HG03196 (cell line): ENCODE data around the gene OPA1.

Experiments
- ATAC-seq: cut with Tn5 transposase; IDR thresholded peaks from one replicate; pipeline ENCODE4 v1.9.1; 2021; ENCODE audit not compliant: unreplicated experiment

Gene OPA1

GRCh38 chr3:193704431-193704830 lies 111.4 kb downstream of the OPA1 start:
- no peak for ATAC-seq

DNA sequence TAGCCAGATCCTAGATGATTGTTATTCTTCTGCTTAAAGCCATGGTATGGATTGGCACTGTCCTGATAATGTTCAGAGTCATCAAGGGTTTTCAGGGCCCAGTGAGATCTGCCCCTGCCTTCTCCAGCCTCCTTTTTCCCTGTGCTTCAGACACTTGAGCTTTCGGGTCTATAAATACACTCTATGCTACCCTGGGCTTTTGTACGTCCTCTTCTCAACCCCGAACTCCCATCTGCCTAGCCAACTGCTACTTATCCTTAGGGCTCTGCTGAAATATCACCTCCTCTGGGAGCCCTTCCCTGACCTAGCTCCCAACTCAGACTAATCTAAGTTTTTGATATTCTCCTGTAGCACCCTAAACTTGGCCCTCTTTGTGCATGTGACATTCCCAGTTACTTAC lies 115.3 kb downstream of the OPA1 start:
- no peak for ATAC-seq

DNA sequence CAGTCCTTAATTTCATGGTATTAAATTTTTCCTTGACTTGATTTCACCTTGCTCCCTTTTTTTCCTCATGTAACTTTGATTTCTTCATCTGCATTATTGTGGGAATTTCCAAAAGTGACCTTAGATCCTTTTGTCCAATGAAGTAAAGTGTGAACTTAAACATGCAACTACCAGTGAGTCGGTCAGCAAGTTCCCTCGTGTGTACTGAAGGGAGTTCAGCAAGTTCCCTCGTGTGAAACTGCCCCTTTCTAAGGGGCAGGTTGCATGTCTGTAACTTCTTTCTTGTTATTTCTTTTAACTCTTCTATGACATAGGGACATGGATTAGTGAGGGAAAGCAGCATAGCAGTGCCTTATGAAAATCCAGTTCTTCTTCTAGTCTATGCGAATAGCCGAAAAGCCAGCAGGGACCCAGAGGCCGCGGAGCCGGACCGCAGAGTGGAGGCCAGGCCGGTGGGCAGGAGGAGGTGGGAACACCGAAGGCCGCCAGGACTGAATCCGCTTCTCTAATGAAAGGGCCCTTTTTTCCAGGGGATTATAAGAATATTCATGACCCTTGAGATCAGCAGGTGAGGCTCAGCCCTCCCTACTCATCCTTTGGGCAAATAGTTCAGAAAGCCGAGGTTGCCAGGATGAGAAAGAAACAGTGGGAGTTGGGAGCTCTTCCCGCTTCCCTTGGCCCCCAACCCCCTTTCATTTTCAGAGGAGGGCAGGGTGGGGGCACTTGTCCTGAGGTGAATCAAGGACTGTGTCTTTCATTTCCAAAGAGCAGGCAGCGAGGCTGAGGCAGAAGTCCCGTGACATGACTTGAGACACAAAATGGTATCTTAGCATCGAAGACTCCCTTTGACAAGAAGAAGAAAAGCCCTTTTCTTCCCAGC lies 117.5 kb downstream of the OPA1 start:
- no peak for ATAC-seq

DNA sequence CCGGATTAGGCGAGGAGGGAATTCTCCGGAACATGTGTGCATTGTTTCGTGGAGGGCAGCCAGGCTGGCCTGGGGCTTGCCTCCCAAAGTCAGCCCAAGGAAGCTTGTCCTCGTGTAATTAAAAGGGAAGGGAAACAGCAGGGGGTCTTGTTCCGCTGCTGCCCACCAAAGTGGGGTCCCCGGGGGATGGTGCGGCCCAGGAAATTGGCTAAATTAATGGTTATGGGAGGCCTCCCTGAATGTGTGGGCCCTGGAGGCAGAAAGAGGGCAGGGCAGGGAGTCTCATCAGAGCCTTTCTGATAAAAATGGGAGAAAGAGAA lies 118.1 kb downstream of the OPA1 start:
- ATAC-seq, result no peak

GRCh38 chr3:193711523-193711963 lies 118.5 kb downstream of the OPA1 start:
- ATAC-seq, result no peak

DNA sequence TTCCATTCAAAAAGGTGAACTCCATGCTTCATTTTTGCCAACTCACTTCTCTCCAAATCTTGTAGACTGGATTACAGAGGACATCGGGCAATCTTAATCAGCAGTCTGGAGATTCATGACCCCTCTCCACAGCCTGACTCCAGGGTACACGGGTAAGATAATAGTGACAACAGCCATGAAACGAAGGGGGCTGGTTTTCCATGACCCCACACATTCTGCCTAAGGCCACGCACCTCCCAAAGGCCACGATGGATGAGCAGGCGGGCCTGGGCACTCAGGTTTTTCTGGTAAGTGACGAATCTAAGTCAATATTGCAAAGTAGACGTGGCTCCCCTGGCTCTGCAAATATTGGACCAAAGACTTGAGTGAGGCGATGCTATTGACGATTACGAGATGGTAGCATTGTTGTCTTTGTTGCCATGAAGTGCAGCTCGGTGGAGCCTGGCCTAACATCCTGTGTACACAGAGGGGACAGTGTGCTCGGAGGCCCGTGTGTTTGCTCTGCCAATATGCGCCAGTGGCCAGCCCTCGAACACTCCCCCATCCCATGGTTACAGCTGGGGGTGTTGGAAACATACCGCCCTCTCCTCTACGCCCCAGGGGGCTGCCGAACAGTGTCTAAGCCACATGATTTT lies 119.1 kb downstream of the OPA1 start:
- ATAC-seq, result no peak

DNA sequence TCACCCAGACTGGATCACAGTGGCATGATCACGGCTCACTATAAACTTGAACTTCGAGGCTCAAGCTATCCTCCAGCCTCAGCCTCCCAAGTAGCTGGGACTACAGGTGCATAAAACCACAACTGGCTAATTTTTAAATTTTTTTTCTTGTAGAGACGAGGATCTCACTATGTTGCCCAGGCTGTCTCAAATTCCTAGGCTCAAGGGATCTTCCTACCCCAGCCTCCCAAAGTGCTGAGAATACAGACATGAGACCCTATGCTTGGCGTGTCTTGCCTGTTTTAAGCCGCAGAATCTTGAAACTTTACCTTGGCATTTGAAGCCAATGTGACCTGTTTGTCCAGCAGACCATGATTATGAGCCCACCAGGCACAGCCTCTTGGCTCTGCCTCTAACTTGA lies 119.9 kb downstream of the OPA1 start:
- ATAC-seq, result no peak

DNA sequence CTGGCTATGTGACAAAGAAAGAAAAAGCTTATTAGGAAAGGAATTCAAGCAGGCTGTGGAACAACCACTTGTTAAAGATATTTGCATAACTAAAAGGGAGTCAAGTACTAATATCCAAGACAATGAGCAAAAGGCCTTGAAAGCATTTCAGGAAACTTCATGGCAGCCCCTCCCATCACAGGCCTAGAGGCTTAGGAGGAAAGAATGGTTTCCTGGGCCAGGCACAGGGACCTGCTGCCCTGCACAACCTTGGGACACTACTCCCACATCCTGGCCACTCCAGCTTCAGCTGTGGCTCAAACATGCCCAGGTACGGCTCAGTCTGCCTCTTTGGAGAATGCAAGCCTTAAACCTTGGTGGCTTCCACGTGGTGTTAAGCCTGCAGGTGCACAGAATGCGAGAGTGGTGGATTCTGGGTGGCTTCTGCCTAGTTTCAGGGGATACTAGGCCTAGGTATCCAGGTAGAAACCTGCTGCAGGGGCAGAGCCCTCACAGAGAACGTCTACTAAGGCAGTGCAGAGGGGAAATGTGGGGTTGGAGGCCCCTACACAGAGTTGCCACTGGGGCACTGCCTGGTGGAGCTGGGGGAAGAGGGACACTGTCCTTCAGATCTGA lies 121.6 kb downstream of the OPA1 start:
- no peak for ATAC-seq

DNA sequence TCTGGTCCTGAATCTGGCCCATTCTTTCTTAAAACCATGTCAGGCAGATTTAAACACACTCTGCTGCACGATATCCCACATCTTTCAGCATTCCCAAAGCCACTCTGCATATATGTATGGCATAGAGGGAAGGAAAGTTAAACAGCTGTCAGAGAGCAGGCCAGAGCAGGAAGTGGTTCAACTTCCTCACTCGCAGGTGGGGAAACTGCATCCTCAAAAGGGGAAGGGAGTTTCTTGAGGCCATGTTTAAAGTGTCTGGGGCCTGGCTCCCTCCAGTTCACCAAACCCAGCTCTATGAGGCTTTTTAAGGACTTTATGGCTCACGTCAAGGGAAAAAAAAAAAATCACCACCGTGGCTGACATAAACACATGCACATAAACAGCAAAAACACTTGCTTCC lies 123.1 kb downstream of the OPA1 start:
- ATAC-seq, result no peak

- ATAC-seq, result no peak
These were observed 126.7 kb downstream of the OPA1 start for GRCh38 chr3:193719735-193720134.

GRCh38 chr3:193720169-193720568 lies 127.2 kb downstream of the OPA1 start:
- ATAC-seq, result no peak

GRCh38 chr3:193722566-193722965 lies 129.6 kb downstream of the OPA1 start:
- ATAC-seq, result no peak

DNA sequence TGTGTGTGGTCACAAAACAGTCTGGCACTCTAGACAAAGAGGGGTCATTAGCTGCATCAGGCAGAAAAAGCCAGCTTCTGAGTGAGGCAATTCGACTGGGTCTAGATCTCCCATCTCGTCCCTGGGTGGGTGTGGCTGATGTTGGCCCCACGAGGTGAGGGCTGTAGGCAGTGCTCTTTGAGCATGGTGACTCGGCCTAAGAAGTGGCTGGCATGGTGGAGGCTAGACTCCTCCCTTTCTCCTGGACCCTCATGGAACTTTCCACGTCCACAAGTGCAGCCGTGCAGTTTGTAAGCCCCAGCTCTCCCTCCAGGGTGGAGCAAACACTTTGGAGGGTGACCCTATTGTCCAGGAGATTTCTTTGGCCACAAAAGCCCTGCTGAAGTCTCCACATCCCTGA lies 134.1 kb downstream of the OPA1 start:
- no peak for ATAC-seq

DNA sequence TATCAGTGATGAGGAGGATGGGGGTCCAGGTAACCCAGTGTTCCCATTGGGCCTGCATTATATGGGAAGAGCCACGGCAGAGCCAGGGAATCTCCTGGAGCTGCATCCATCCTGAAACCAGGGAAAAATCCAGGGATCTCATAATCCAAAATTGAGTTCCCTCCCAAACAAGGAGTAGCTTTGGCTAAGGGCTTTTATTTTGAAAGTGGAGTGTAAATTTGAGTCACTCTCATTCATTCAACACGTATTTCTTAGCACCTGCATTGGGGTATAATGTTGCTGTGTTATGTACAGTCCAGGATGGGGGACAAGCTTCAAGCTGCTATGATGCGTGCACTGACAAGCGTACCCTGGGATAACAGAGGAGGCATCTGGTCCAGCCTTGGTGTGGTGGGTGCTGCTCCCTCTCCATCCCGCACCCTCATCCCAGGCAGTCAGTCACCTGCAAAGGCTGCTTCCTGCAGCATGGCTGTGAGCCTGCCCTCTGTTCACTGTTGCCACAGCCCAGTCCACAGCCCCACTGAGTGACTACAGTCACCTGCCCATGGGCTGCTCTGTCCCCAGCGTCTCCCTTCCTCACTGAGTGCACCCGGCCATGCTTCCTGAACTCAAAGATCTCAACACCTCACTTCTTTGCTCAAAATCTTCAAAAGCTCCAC lies 135.6 kb downstream of the OPA1 start:
- no peak for ATAC-seq

DNA sequence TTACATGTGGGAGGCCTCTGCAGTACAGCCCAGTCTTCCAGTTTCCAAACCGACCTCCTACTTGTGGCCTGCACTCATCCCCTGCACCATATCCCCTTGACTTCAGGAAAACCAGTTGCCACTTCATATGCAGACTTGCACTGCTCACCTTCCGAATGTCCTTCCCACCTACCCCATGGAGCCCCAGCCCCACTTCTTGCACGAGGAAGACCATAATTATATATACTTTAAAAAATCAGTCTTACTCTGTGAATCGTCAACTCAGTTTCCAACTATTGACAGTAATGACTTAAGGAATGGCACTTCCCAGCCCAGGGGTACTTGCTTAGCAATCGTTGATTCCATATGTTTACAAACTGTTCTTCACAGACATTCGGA lies 136.1 kb downstream of the OPA1 start:
- ATAC-seq, result no peak

DNA sequence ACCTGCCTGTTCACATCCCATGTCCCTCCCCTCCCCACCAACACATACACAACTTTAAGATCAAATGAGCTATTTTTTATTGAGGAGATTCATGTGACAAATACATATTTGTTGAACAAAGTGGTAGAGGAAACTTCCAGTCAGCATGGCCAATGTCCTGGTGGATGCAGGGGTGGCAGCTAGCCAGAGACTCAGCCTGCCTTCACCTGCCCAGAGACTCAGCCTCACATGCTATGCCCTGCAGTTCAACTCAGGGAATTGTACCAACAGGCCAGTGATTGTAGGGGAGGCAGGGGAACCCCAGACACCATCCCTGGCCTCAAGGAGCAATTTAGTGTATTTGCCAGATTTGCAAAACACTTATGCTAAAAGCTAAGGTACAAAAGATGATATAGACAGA lies 136.6 kb downstream of the OPA1 start:
- no peak for ATAC-seq

DNA sequence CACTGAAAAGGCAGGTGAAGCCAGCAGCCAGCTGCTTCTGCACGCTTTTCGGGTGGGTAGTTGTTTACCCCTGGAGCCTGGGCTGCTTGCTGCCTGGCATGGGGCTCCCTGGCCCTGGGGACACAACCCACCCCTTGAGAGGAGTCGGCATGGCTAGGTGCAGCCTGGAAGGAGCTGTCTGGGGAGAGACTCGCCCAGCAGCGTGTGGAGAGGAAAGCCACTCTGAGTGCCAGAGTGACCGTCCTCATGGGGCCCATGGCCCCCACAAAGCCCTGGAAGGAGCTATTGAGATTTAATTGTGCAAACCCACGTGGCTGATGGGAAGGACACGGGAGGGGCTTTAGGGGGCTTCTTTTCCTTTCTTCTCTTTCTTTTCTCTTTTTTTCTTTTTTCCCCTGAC lies 137.5 kb downstream of the OPA1 start:
- ATAC-seq, result no peak

GRCh38 chr3:193730976-193731375 lies 138.0 kb downstream of the OPA1 start:
- ATAC-seq, result no peak

DNA sequence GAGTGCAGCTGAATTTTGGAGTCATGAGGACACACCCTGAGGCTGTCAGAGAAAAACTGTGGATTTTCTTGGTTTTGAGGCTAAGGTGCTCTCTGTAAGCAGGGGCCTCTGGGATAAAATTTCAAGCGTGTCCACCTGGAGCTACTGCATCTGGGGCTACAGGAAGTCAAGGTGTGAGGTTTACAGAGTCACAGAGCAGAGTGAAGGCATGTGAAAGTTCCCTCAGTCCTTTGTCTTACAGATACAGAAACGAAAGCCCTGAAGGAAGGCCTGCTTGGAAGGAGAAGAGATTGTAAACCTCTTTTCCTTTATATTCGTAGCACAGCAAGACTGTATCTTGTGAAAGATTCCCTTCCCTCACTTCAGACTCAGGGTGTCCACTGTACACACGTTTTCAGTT lies 138.6 kb downstream of the OPA1 start:
- ATAC-seq, result no peak

DNA sequence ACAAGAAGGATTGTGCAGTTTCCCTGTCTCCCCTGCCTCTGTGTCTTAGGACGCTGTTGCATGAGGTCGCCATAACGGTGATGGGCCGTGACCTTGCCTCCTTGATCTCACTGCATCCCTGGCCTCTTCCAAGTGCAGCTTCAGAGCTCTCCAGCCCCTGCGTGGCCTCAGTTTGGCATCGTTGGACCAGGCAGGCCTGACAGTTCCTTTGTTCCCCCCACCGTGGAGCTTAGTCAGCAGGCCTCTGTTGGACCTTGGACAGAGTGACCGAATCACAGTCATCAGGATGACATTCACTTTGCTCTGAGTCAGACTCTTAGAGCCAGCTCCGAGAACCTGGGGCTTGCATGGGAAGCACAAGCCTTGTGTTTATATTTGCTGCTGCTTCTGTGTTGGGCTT lies 139.4 kb downstream of the OPA1 start:
- no peak for ATAC-seq

- no peak for ATAC-seq
These were observed 139.8 kb downstream of the OPA1 start for GRCh38 chr3:193732827-193733226.
